Large intestine (tissue), 3 donors: ENCODE results near the gene SPTBN2. TPM values are rescaled to one million over a fixed set of nuclear protein-coding genes. Genes with fewer than 3 reads are reported as not detected.

ENCODE experiments used
- DNase-seq, 2 donors: peaks; one replicate each; pipeline versions ENCODE4 v3.0.0 to v3.0.0-alpha.2; 2013
- H3K27ac ChIP-seq: one replicate; pipeline ENCODE4 v1.5.1; 2013; ENCODE audit warnings: low read length
- H3K27me3 ChIP-seq: 2 replicates; pipeline ENCODE4 v1.6.1; 2013; ENCODE audit warnings: low read length; ENCODE audit not compliant: control insufficient read depth, insufficient read depth
- H3K36me3 ChIP-seq: 2 replicates; pipeline ENCODE4 v1.6.1; 2013; ENCODE audit warnings: low read length; ENCODE audit not compliant: control insufficient read depth, insufficient read depth
- H3K4me1 ChIP-seq: one replicate; pipeline ENCODE4 v1.6.1; 2013; ENCODE audit warnings: low read length; ENCODE audit not compliant: control insufficient read depth, insufficient read depth
- H3K4me3 ChIP-seq: one replicate; pipeline ENCODE4 v1.5.1; 2013; ENCODE audit warnings: low read length
- H3K9me3 ChIP-seq: one replicate; pipeline ENCODE4 v1.6.1; 2013; ENCODE audit warnings: mild to moderate bottlenecking, low read depth, low read length, moderate library complexity; ENCODE audit not compliant: control insufficient read depth
- WGBS: methylation state at CpG from one replicate; pipeline ENCODE4 v1.1.5; 2013; ENCODE audit warnings: low lambda C conversion rate; ENCODE audit not compliant: insufficient coverage; 5-methylcytosine and 5-hydroxymethylcytosine counted together
- polyA plus RNA-seq: library from polyadenylated mRNA; unstranded; fragments of 120-200 nt; gene quantifications from one replicate; pipeline ENCODE4 v1.2.1, GENCODE V29; 2013

SPTBN2 gene
- polyA plus RNA-seq, 1 donor = 7.1 TPM

DNA sequence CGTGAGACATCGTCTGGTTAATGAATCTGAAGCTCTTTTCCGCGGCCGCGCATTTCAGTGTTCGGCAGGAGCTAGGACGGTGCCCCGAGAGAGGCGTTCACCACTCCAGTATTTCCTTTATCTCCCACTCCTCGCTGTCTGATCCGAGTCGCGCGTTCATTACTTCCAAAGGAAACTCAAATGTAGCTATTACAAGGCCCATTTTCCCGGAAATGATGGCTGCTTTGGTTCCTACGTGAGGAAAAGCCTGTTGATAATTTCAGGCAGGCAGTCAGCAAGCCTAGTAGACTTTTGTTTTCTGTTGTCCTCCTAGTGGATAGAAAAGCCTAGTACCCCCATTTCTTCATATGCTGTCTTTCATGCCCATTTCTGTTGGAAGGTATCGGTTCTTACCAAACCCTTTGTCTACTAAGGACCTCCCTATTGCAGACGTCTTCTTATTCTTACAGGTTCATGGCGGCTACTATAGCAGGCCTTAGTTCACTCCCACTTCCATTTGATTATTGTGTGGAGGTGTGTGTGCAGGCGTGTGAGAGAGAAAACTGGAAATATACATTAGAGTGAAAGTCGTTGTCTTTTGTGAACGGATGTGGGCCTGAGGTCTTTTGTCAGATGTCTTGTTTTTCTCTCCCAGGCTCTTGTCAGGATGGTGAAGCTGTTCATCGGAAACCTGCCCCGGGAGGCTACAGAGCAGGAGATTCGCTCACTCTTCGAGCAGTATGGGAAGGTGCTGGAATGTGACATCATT, 89.8 kb downstream of the SPTBN2 start:
- Histone ChIP-seq H3K27ac (peak overlapping the region; percentile 91), H3K27me3 (no peaks in the 10 kb centered on the region), H3K4me3 (peak overlapping the region; percentile 89), H3K36me3 (peaks cover 41% of the 10 kb centered on the region), H3K4me1 (peaks cover 33% of the 10 kb centered on the region), H3K9me3 (no peaks in the 10 kb centered on the region)
- WGBS = 0% methylated on average over 2 of the region's 27 CpGs
- DNase-seq = peak in 1 of 2 donors; percentile 71

GRCh38 chr11:66638177-66639065, 90.6 kb downstream of the SPTBN2 start, which contains the start of gene RBM4:
TSS of gene RBM4 (plus strand) at chr11:66638703. CDS start at chr11:66639712, 1,009 bp downstream.
- H3K4me3 ChIP-seq = peak within 1 kb of the TSS; percentile 89
- H3K27me3 ChIP-seq = no peaks in the 10 kb centered on the region
- peaks cover 28% of the 10 kb centered on the region for H3K4me1 ChIP-seq
- DNase-seq = peak; percentile 99 to 100
- H3K9me3 ChIP-seq = no peaks in the 10 kb centered on the region
- 0% methylated on average over 5 of the region's 63 CpGs for WGBS
- peaks cover 35% of the 10 kb centered on the region for H3K36me3 ChIP-seq
- peak within 1 kb of the TSS; percentile 91 for H3K27ac ChIP-seq

DNA sequence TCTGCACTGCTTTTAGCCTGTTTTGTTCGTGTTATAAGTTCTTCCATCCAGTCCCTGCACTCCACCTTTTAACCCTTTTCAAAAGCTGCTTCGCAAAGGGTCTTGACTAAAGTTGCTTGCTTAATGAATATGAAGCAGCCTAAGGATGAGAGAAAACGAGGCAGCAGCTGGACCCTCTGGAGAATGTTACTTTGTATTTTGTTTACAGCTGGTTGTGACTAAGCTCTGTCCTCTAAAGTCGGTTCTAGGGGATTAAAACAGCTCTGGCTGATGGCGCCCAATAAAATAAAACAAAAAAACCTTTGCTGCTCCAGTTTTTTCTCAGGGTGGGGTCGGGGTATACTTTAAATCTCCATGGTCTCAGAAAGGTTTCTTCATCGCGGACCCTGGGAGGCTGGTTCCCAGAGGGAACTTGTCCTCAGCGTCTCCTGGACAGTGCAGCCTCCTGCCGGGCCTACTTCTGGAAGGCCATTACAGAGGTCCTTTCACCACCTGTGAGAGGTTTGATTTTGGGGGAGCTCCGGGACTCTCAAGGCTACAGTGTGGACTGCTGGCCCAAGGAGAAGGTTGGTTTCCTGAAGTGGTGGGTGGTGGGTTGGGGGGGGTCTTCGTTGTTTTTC, 91.3 kb downstream of the SPTBN2 start:
- Histone ChIP-seq H3K27ac (peak overlapping the region; percentile 45), H3K27me3 (no peaks in the 10 kb centered on the region), H3K36me3 (peaks cover 32% of the 10 kb centered on the region), H3K9me3 (no peaks in the 10 kb centered on the region), H3K4me1 (peaks cover 28% of the 10 kb centered on the region), H3K4me3 (peak overlapping the region; percentile 89)
- DNase-seq = no peak
- WGBS = 38% methylated on average over 2 of the region's 12 CpGs

- Histone ChIP-seq H3K27ac (no peak overlapping the region), H3K4me1 (peaks cover 19% of the 10 kb centered on the region), H3K36me3 (peaks cover 32% of the 10 kb centered on the region), H3K9me3 (no peaks in the 10 kb centered on the region), H3K4me3 (no peak overlapping the region), H3K27me3 (no peaks in the 10 kb centered on the region)
- no peak for DNase-seq
- WGBS = no CpG with 5 or more reads among the region's 3 CpGs
These were observed 92.6 kb downstream of the SPTBN2 start for GRCh38 chr11:66636411-66636810.

Other genes starting within 250 kb of the SPTBN2 start
- 28.8 TPM for gene DPP3, start 248.8 kb downstream of the SPTBN2 start, polyA plus RNA-seq
- gene BBS1, start 218.6 kb downstream of the SPTBN2 start, polyA plus RNA-seq = 40.8 TPM
- gene ZDHHC24, start 183.2 kb downstream of the SPTBN2 start, polyA plus RNA-seq = 8.5 TPM
- gene ACTN3, start 182.3 kb downstream of the SPTBN2 start, polyA plus RNA-seq = 0.22 TPM
- gene CTSF, start 160.6 kb downstream of the SPTBN2 start, polyA plus RNA-seq = 11.9 TPM
- 0.09 TPM for gene CCDC87, start 136.2 kb downstream of the SPTBN2 start, polyA plus RNA-seq
- gene CCS, start 136.0 kb downstream of the SPTBN2 start, polyA plus RNA-seq = 55.8 TPM
- 68.5 TPM for gene RBM14, start 112.6 kb downstream of the SPTBN2 start, polyA plus RNA-seq
- 145 TPM for gene RBM4, start 90.5 kb downstream of the SPTBN2 start, polyA plus RNA-seq
- gene RBM4B, start 51.3 kb downstream of the SPTBN2 start, polyA plus RNA-seq = 38.9 TPM
- 27.2 TPM for gene RCE1, start 114.2 kb upstream of the SPTBN2 start, polyA plus RNA-seq
- gene LRFN4, start 127.8 kb upstream of the SPTBN2 start, polyA plus RNA-seq = 15.7 TPM
- 12.5 TPM for gene PC, start 229.2 kb upstream of the SPTBN2 start, polyA plus RNA-seq
- gene C11orf86, start 246.1 kb upstream of the SPTBN2 start, polyA plus RNA-seq = 16.0 TPM